K562 (cell line): ENCODE results near the gene ATP5MK. TPM values are rescaled to one million over a fixed set of nuclear protein-coding genes. Genes with fewer than 3 reads are reported as not detected.

ENCODE experiments used
- CBFA2T2 ChIP-seq: fragments of 450-650 bp; conservative IDR thresholded peaks from 2 replicates; pipeline ENCODE4 v1.6.1; 2017; ENCODE audit warnings: mild to moderate bottlenecking
- CHD2 ChIP-seq: IDR thresholded peaks from 2 replicates; pipeline ENCODE4 v1.6.1; 2011; ENCODE audit warnings: low read depth, low read length
- CXXC5 ChIP-seq: fragments of 250-450 bp; sonication (Bioruptor Pico); IDR thresholded peaks from 2 replicates; pipeline ENCODE4 v1.8.0; 2022; ENCODE audit warnings: inconsistent platforms, mild to moderate bottlenecking, moderate library complexity
- DNMT1 ChIP-seq: fragments of 450-650 bp; IDR thresholded peaks from 2 replicates; pipeline ENCODE4 v1.6.1; 2016; ENCODE audit warnings: antibody characterized with exemption, mild to moderate bottlenecking
- ETS1 ChIP-seq: conservative IDR thresholded peaks from 2 replicates; pipeline ENCODE4 v1.6.1; 2011; ENCODE audit warnings: low read depth, mild to moderate bottlenecking, low read length; ENCODE audit not compliant: control insufficient read depth
- FUS ChIP-seq: fragments of 200-400 bp; formaldehyde crosslinking; optimal IDR thresholded peaks from 2 replicates; pipeline ENCODE3; 2017; ENCODE audit warnings: low read depth, low read length
- GATAD2B ChIP-seq: fragments of 450-650 bp; IDR thresholded peaks from 2 replicates; pipeline ENCODE4 v1.6.1; 2017; ENCODE audit warnings: mild to moderate bottlenecking, borderline replicate concordance
- HCFC1 ChIP-seq: IDR thresholded peaks from 2 replicates; pipeline ENCODE4 v1.6.1; 2012; ENCODE audit warnings: low read depth, low read length, improper control_type of control experiment
- MTF1 ChIP-seq: fragments of 250-450 bp; sonication (Bioruptor Pico); IDR thresholded peaks from 2 replicates; pipeline ENCODE4 v1.9.0; 2021; ENCODE audit warnings: moderate library complexity, mild to moderate bottlenecking, inconsistent platforms, borderline replicate concordance
- NCOA1 ChIP-seq: fragments of 450-650 bp; IDR thresholded peaks from 2 replicates; pipeline ENCODE4 v1.6.1; 2016; ENCODE audit warnings: low read depth
- SREBF1 ChIP-seq: fragments of 150-350 bp; IDR thresholded peaks from 2 replicates; pipeline ENCODE4 v1.6.1; 2014; ENCODE audit warnings: antibody characterized with exemption, low read depth, low read length, borderline replicate concordance
- STAT6 ChIP-seq: sonication (generic); formaldehyde crosslinking; IDR thresholded peaks from 2 replicates; pipeline ENCODE4 v1.8.1; 2023; ENCODE audit warnings: mild to moderate bottlenecking, missing genetic modification reagents
- TRIM28 ChIP-seq: fragments of 450-650 bp; IDR thresholded peaks from 2 replicates; pipeline ENCODE4 v1.6.1; 2017
- XRCC5 ChIP-seq: fragments of 200-400 bp; formaldehyde crosslinking; IDR thresholded peaks from 2 replicates; pipeline ENCODE4 v1.6.1; 2017; ENCODE audit warnings: low read depth, mild to moderate bottlenecking, low read length
- ZFP91 ChIP-seq: sonication (generic); formaldehyde crosslinking; IDR thresholded peaks from 2 replicates; pipeline ENCODE4 v1.8.0; 2022; ENCODE audit warnings: mild to moderate bottlenecking, missing genetic modification reagents
- ZNF143 ChIP-seq: sonication (generic); formaldehyde crosslinking; IDR thresholded peaks from 2 replicates; pipeline ENCODE4 v1.9.0; 2022; ENCODE audit warnings: mild to moderate bottlenecking, missing genetic modification reagents
- ZNF224 ChIP-seq: sonication (generic); formaldehyde crosslinking; IDR thresholded peaks from 2 replicates; pipeline ENCODE4 v1.8.0; 2022; ENCODE audit warnings: mild to moderate bottlenecking, missing genetic modification reagents
- ZNF232 ChIP-seq: sonication (generic); formaldehyde crosslinking; IDR thresholded peaks from 2 replicates; pipeline ENCODE4 v1.8.0; 2022; ENCODE audit warnings: mild to moderate bottlenecking, missing genetic modification reagents
- ZNF347 ChIP-seq: fragments of 450-650 bp; formaldehyde crosslinking; IDR thresholded peaks from 2 replicates; pipeline ENCODE4 v1.4.0; 2020; ENCODE audit warnings: low read depth, mild to moderate bottlenecking, moderate library complexity
- ZNF398 ChIP-seq: fragments of 250-450 bp; sonication (Bioruptor Pico); IDR thresholded peaks from 2 replicates; pipeline ENCODE4 v1.8.0; 2021; ENCODE audit warnings: moderate library complexity, mild to moderate bottlenecking, inconsistent platforms
- ZNF584 ChIP-seq: fragments of 200-800 bp; sonication (Bioruptor generic); IDR thresholded peaks from 2 replicates; pipeline ENCODE4 v1.6.1; 2016; ENCODE audit warnings: low read depth, mild to moderate bottlenecking, missing genetic modification characterization, missing compliant biosample characterization
- ZSCAN32 ChIP-seq: fragments of 450-650 bp; formaldehyde crosslinking; IDR thresholded peaks from 2 replicates; pipeline ENCODE4 v1.4.0; 2020; ENCODE audit warnings: mild to moderate bottlenecking, moderate library complexity
- polyA plus RNA-seq, 8 experiments: library from polyadenylated mRNA; depleted of rRNA in 4 of 8; stranded (reverse) in 5 of 8; unstranded in 3 of 8; fragments of >200 nt; fragmentation: Nextera tagmentation in 2 of 8; fragmentation: Illumina TruSeq in 1 of 8; extraction: Ambion mirVana in 2 of 8; extraction: Trizol in 1 of 8; gene quantifications; 2 replicates each; pipeline versions ENCODE4 v1.2.1 to v1.2.3, GENCODE V29; 2011 to 2014; ENCODE audit warnings: inconsistent platforms in 1 of 8, missing spikeins in 1 of 8
- total RNA-seq, 7 experiments: library from RNA; depleted of rRNA in 6 of 7; stranded (reverse); fragments of >200 nt in 6 of 7; fragmentation: Illumina TruSeq in 2 of 7; extraction: Trizol in 2 of 7; gene quantifications; 2 replicates each; pipeline versions ENCODE4 v1.2.1 to v1.2.3, GENCODE V29; 2011 to 2021; ENCODE audit warnings: low replicate concordance in 1 of 7

ATP5MK gene
- total and polyA plus RNA-seq, 9 of the 15 experiments (the other 6 are each of a cell fraction or from before 2014, with no cell fraction given), result 182 to 1,810 (median 741) TPM

- TF ChIP-seq ZNF398 (CRISPR knock-in tag) (no peak), TRIM28 (no peak), MTF1 (CRISPR knock-in tag) (no peak), XRCC5 (no peak), ZNF347 (CRISPR knock-in tag) (no peak), CBFA2T2 (no peak), STAT6 (CRISPR knock-in tag) (no peak), ETS1 (peak; percentile 66), ZSCAN32 (CRISPR knock-in tag) (no peak), HCFC1 (peak; percentile 55), FUS (no peak), DNMT1 (no peak), ZNF232 (CRISPR knock-in tag) (no peak), ZFP91 (CRISPR knock-in tag) (no peak), SREBF1 (no peak), ZNF224 (CRISPR knock-in tag) (no peak), CHD2 (peak; percentile 53; the same call in 1 of the 2 replicates), ZNF143 (CRISPR knock-in tag) (0 out of 2 replicates have a peak, but pooled peaks have one; percentile 43), ZNF584 (CRISPR knock-in tag) (no peak), GATAD2B (no peak), CXXC5 (CRISPR knock-in tag) (peak; percentile 74), NCOA1 (no peak)
Observed at GRCh38 chr10:103396067-103396788, at the start of gene ATP5MK, which contains the start of gene PDCD11 (continued).
